GM21367 (cell line): ENCODE measurements around the gene ALX1.

Source experiments
- ATAC-seq: cut with Tn5 transposase; IDR thresholded peaks from one replicate; pipeline ENCODE4 v1.9.1; 2021; ENCODE audit not compliant: unreplicated experiment

ALX1 gene

GRCh38 chr12:85280165-85280983 is at the start of gene ALX1:
ALX1 (plus strand) TSS chr12:85280220; CDS start chr12:85280262, 42 bp downstream.
- ATAC-seq: peak; percentile 47

DNA sequence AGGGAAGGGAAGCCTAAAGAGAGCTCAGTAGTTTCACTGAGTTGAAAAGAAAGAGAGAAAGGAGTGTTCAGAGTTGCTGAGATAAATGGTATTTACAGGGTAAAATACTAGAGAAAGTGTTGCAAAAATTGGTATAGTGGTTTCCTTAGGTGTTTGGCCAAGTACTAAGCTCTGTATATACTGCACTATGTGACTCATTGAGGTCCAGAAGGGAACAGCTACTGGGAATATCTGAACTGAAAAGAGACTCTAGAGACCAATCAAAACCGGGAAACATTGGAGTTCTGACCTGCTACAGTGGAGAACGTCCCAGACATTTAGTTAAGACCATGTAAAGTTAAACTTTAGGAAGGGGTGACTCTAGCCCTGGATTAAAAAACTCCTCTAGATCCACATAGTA is 42.7 kb upstream of the ALX1 start:
- no peak for ATAC-seq

DNA sequence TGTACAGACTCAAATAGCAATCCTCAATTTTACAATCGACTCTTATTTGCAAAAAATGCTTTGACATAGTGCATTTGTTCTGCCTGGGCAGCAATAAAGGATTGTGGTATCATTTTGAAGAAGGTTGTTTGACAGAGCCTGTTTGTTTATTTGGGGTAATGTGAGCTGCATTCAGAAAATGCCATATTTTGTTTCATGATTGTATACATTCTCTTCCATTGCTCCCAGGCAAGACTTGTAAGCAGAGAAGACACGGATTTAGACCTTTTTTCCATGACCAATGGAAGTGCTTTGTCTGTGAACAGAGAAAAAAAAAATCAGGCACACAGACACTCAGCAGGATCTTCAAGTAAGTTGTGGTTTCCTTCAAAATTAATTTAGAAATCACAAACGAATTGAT is 35.5 kb upstream of the ALX1 start:
- no peak for ATAC-seq

DNA sequence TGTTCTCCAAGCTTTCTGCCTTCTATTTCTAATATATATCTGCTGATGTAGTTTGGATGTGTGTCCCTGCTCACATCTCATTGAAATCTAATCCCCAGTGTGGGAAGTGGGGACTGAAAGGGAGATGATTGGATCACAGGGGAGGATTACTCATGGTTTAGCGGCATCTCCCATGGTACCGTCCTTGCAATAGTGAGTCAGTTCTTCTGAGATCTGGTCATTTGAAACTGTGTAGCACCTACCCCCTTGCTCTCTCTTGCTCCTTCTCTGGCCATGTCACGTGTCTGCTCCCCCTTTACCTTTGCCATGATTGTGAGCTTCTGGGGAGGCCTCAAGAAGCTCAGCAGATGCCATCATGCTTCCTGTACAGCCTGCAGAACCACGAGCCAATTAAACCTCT is 26.2 kb upstream of the ALX1 start:
- ATAC-seq: no peak

DNA sequence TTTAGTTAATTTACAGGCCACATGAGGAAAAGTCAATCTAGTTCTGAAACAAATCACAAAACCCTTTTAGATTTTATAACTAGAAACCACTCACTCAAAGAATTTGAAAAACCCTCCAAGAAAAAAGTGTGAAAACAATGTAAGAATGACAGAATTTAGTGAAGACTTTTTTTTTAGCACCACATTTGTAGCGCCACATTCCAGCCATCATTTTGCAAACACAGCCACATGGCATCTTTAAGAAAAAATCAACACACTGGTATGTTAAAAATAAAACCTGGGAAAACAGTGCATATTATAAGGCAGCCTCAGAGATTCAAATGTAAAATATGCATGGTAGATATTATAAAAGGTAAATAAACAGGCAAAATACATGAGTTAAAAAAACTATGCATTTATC is 22.3 kb upstream of the ALX1 start:
- no peak for ATAC-seq

- ATAC-seq: no peak
Observed at GRCh38 chr12:85260447-85260846, 19.6 kb upstream of the ALX1 start.

- no peak for ATAC-seq
Observed at GRCh38 chr12:85260896-85261295, 19.1 kb upstream of the ALX1 start.

- no peak for ATAC-seq
Observed at GRCh38 chr12:85266356-85266755, 13.7 kb upstream of the ALX1 start.

GRCh38 chr12:85273381-85274314 is 6.4 kb upstream of the ALX1 start:
- ATAC-seq: no peak

- ATAC-seq: no peak
Observed at GRCh38 chr12:85274315-85274651, 5.7 kb upstream of the ALX1 start.

- ATAC-seq: no peak
Observed at GRCh38 chr12:85275374-85275773, 4.6 kb upstream of the ALX1 start.

- ATAC-seq: no peak
Observed at GRCh38 chr12:85277191-85277590, 2.8 kb upstream of the ALX1 start.

- no peak for ATAC-seq
Observed at GRCh38 chr12:85277900-85278597, 2.0 kb upstream of the ALX1 start.

GRCh38 chr12:85278598-85279448 is 1.2 kb upstream of the ALX1 start:
- ATAC-seq: no peak

DNA sequence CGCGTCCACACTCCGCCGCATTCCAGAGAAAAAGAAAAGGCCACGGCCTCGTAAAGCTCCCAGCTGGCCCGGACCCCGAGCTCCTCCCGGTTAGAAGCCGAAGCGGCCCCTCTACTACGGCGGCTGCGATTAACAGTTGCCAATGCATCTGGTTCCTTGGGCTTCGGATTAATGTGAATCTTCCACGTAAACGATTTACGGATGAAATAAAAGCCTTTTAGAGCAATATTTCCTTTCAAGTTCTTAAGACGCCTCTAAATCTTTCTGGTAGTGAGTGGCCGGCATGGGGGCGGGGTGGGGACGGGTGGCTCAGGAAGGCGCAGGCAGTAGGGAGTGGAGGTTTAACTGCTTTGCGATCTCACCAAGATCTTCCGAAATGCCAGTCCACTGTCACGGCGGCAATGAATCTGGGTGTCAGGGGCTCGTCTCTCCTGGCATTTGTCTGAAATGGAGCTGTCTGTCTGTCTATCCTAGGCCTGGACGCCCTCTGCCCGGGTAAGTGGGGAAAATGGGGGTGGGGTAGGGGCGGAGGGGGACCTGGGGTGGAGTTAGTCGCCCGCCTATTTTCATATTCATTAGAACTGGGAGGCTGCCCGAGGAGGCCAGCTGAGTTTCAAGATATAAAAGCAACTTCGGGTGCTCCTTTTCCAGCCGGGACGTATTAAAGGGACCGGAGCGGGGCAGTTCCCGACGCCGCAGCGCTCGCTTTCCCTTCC is 413 bp upstream of the ALX1 start:
- ATAC-seq: no peak

DNA sequence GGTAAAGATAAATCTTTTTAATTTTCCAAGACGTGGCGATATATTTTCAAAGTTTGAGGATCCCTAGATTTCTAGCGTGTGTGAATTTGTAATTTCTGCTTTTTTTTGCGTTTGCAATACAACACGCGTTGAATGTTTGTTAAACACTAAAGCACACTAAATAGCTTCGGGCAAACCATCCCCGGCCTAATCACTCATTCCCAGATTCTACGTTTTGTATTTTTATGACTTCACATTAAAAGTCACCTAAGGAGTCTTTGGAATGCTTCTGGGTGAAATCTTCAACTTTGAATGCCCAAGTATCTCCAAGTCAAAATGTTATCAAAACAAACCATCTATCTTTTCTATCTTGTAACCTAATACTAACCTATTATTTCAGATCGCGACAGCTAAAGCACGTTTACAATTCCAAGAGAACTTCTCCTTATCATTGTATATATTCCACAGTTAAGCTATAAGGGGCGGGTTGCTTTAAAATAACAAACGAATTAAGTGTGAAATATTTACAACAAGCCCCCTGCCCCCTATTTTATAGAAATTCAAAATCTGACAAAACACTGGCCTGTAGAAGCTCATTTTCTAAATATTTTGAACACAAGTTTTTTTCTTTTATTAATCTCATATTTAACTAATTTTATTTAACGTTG is 1.1 kb downstream of the ALX1 start:
- ATAC-seq: no peak

- no peak for ATAC-seq
Observed at GRCh38 chr12:85281636-85282312, 1.8 kb downstream of the ALX1 start.

- ATAC-seq: no peak
Observed at GRCh38 chr12:85283560-85283959, 3.5 kb downstream of the ALX1 start.

- ATAC-seq: no peak
Observed at GRCh38 chr12:85296362-85296761, 16.3 kb downstream of the ALX1 start.
